ENCODE measurements around the gene TUBGCP3. TPM values are rescaled to one million over a fixed set of nuclear protein-coding genes. Genes with fewer than 3 reads are reported as not detected.

Gene TUBGCP3
- total RNA-seq, 1 experiment from 2014 or later = 51.4 TPM

DNA sequence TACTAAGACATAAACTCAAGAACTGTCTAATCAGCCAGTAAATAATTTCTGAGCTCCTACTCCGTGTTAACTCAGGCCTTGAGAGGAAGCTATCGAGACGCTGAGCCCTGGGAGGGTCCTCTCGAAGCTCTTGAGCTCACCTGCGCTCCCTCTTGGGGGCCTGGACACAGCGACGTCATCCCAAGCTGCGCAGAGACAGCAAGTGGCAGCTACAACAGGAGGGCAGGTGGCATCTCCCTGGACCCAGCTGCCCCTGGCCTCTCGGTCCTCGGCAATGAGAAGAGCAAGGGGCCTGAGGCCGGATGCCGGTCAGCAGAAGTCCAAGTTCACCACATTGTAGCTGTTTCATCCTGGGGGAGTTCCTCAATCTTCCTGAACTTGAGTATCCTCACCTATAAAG lies 30.5 kb upstream of the TUBGCP3 start:
- Histone ChIP-seq H2AFZ (ENCODE audit: low read depth, low read length, poor library complexity, severe bottlenecking) (no peak overlapping the region), H3K9ac (ENCODE audit: low read length) (no peak overlapping the region), H3K4me3 (replicated peaks in 1 of 2; ENCODE audit: low read depth in 1 of 2, low read length in 2 of 2) (no peak overlapping the region), H3K9me2 (ENCODE audit: insufficient read depth) (no peaks in the 10 kb centered on the region), H3K4me2 (ENCODE audit: low read length) (no peak overlapping the region), H3K27me3 (ENCODE audit: insufficient read depth, low read length) (no peaks in the 10 kb centered on the region), H3K9me3 (ENCODE audit: control insufficient read depth in 1 of 2, insufficient read depth in 1 of 2, low read depth in 1 of 2, low read length in 2 of 2) (no peaks in the 10 kb centered on the region), H3K27ac (ENCODE audit: low read depth, low read length) (no peak overlapping the region), H4K20me1 (ENCODE audit: insufficient read depth) (no peaks in the 10 kb centered on the region), H3K4me1 (ENCODE audit: control insufficient read depth in 1 of 2, insufficient read depth in 2 of 2, low read length in 2 of 2) (0 out of 4 replicates have a peak, but pooled peaks cover 0 to 7% of the 10 kb centered on the region in 2 experiments), H3K36me3 (ENCODE audit: control insufficient read depth in 1 of 2, insufficient read depth in 2 of 2, low read length in 2 of 2) (no peaks in the 10 kb centered on the region), H3K79me2 (ENCODE audit: insufficient read depth, low read length) (no peaks in the 10 kb centered on the region)
- DNase-seq (ENCODE audit: low read depth, low spot score) (no peak), ATAC-seq (no peak)
- no peak for TF ChIP-seq JUND (IDR thresholded peaks at IDR 0.05)
- ChIA-PET CTCF (interaction anchor here (0.9 kb wide), 1 partner anchor 256 kb away, joined by 3 read pairs; no protein-coding TSS in a partner anchor), RAD21 (ENCODE audit: low non-redundant PET in 1 of 2, low total read pairs in 2 of 2, uncharacterized antibody in 2 of 2, unreplicated experiment in 2 of 2) (interaction anchor here in 1 of 2 experiments (0.7 kb wide), 1 partner anchor 138 kb away, joined by 3 read pairs; no protein-coding TSS in a partner anchor), POLR2A (no interaction called here)
- BruUV-seq (replicated peaks) = no TSS peak
- intact Hi-C loops (cut with micrococcal nuclease) = no loop called here

DNA sequence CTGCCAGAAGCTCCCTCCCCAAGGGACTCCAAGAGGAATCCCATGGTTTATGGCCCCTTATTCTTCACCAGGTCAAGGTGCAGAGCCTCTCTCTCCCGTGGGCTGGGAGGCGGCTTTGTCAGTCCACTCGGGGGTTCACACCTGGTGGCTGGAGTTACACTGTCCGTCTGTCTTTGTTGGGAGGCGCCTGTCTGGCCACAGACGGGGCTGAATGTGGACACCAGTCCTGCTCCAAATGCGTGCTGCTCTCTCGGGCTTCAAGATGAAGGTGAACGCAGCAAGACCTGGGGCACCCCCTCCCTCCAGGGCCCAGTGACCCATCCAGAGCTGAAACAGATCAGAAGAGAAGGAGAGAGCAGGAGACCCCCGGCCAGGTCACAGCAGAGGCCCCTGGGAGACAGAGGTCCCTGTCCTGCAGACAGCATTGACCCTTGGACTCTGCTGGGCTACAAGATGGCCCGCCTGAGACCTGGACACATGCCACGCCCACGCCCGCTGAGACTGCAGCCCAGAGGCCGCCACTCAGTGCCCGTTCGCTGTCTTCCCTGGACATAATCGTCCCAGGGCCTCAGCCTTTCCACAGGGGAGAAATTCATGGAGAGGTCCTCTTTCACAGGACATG lies 29.9 kb upstream of the TUBGCP3 start:
- H3K27me3 ChIP-seq (ENCODE audit: insufficient read depth, low read length) = no peaks in the 10 kb centered on the region

More for the DNA sequence above, 29.9 kb upstream of the TUBGCP3 start:
- H3K9me2 ChIP-seq (ENCODE audit: insufficient read depth) = no peaks in the 10 kb centered on the region
- POLR2A ChIA-PET = no interaction called here
- H3K4me2 ChIP-seq (ENCODE audit: low read length) = no peak overlapping the region
- no peak for DNase-seq (ENCODE audit: low read depth, low spot score)
- CTCF ChIA-PET = interaction anchor here (0.9 kb wide), 1 partner anchor 257 kb away, joined by 3 read pairs; no protein-coding TSS in a partner anchor
- no peak overlapping the region for H3K9ac ChIP-seq (ENCODE audit: low read length)
- BruUV-seq (replicated peaks) = no TSS peak
- H3K4me3 ChIP-seq (replicated peaks in 1 of 2; ENCODE audit: low read depth in 1 of 2, low read length in 2 of 2) = no peak overlapping the region
- 0 out of 4 replicates have a peak, but pooled peaks cover 0 to 7% of the 10 kb centered on the region in 2 experiments for H3K4me1 ChIP-seq (ENCODE audit: control insufficient read depth in 1 of 2, insufficient read depth in 2 of 2, low read length in 2 of 2)
- RAD21 ChIA-PET (ENCODE audit: low non-redundant PET in 1 of 2, low total read pairs in 2 of 2, uncharacterized antibody in 2 of 2, unreplicated experiment in 2 of 2) = interaction anchor here in 1 of 2 experiments (0.7 kb wide), 1 partner anchor 139 kb away, joined by 3 read pairs; no protein-coding TSS in a partner anchor
- H4K20me1 ChIP-seq (ENCODE audit: insufficient read depth) = no peaks in the 10 kb centered on the region
- no peak overlapping the region for H3K27ac ChIP-seq (ENCODE audit: low read depth, low read length)
- intact Hi-C loops (cut with micrococcal nuclease) = loop anchor here (1.0 kb wide), 1 partner anchor 256 kb away; no protein-coding TSS in a partner anchor
- H2AFZ ChIP-seq (ENCODE audit: low read depth, low read length, poor library complexity, severe bottlenecking) = no peak overlapping the region
- no peaks in the 10 kb centered on the region for H3K79me2 ChIP-seq (ENCODE audit: insufficient read depth, low read length)
- ATAC-seq = no peak
- TF ChIP-seq EZH2 (IDR thresholded peaks at IDR 0.05) = no peak
- TF ChIP-seq TCF7L2 (IDR thresholded peaks at IDR 0.05; ENCODE audit: borderline replicate concordance, extremely low read depth, insufficient read depth, insufficient read length) = no peak
- TF ChIP-seq CBX3 (IDR thresholded peaks at IDR 0.05; ENCODE audit: low read depth) = no peak
- no peak for TF ChIP-seq POLR2AphosphoS5 (IDR thresholded peaks at IDR 0.05; ENCODE audit: low read depth, low read length)
- no peak for TF ChIP-seq EGR1 (IDR thresholded peaks at IDR 0.05; ENCODE audit: low read depth)
- no peaks in the 10 kb centered on the region for H3K9me3 ChIP-seq (ENCODE audit: control insufficient read depth in 1 of 2, insufficient read depth in 1 of 2, low read depth in 1 of 2, low read length in 2 of 2)
- H3K36me3 ChIP-seq (ENCODE audit: control insufficient read depth in 1 of 2, insufficient read depth in 2 of 2, low read length in 2 of 2) = no peaks in the 10 kb centered on the region

Data from HCT116 (cell line).